ENCODE measurements around the gene CLDN3.
A peak's percentile ranks its signal among the peaks of the same experiment; 100 is the strongest.
"Not testable (repeated sequence)": the region's sequence is repeated elsewhere in the genome, so short reads cannot be mapped to it uniquely, and the experiment has no call there.

Gene CLDN3

GRCh38 chr7:73795188-73795587 is 25.1 kb upstream of the CLDN3 start:
- H3K4me3 ChIP-seq (ENCODE audit: low read depth, low read length); H3K14ac ChIP-seq (ENCODE audit: low read length); H3K23ac ChIP-seq (ENCODE audit: low read length); H3K79me1 ChIP-seq (ENCODE audit: low read length); H3K36me3 ChIP-seq (ENCODE audit: control insufficient read depth in 1 of 2, insufficient read depth in 2 of 2, low read length in 2 of 2); H2BK12ac ChIP-seq (ENCODE audit: low read length); H3K27me3 ChIP-seq (ENCODE audit: insufficient read depth, low read length); H3K4ac ChIP-seq (ENCODE audit: low read depth, low read length); H3K18ac ChIP-seq (ENCODE audit: low read length); H4K91ac ChIP-seq (ENCODE audit: low read depth, low read length); H2BK120ac ChIP-seq (ENCODE audit: insufficient read depth, low read length, poor library complexity); H4K12ac ChIP-seq (ENCODE audit: low read depth, low read length); H4K8ac ChIP-seq (ENCODE audit: low read depth, low read length); H2AK5ac ChIP-seq (ENCODE audit: low read length); H3K27ac ChIP-seq (ENCODE audit: low read depth, low read length); H2AFZ ChIP-seq (ENCODE audit: insufficient read depth, low read length, poor library complexity); H3K9ac ChIP-seq (ENCODE audit: low read length); DNase-seq; H3K9me3 ChIP-seq (ENCODE audit: insufficient read depth, low read depth, low read length); H2BK5ac ChIP-seq (ENCODE audit: low read depth, low read length, poor library complexity); H3K79me2 ChIP-seq (ENCODE audit: control insufficient read depth, insufficient read depth, low read length, poor library complexity); H3K4me2 ChIP-seq (ENCODE audit: low read length): not testable (repeated sequence)
- peaks cover 6 to 13% of the 10 kb centered on the region in 2 experiments for H3K4me1 ChIP-seq (ENCODE audit: control insufficient read depth in 1 of 2, insufficient read depth in 2 of 2, low read length in 2 of 2)

GRCh38 chr7:73791170-73791690 is 21.2 kb upstream of the CLDN3 start:
- not testable (repeated sequence) for H3K27ac ChIP-seq (ENCODE audit: low read depth, low read length); H3K9ac ChIP-seq (ENCODE audit: low read length); H3K4ac ChIP-seq (ENCODE audit: low read depth, low read length); H3K27me3 ChIP-seq (ENCODE audit: insufficient read depth, low read length); H4K8ac ChIP-seq (ENCODE audit: low read depth, low read length); H4K12ac ChIP-seq (ENCODE audit: low read depth, low read length); H3K79me2 ChIP-seq (ENCODE audit: control insufficient read depth, insufficient read depth, low read length, poor library complexity); H2AK5ac ChIP-seq (ENCODE audit: low read length); H2AFZ ChIP-seq (ENCODE audit: insufficient read depth, low read length, poor library complexity); H3K4me3 ChIP-seq (ENCODE audit: low read depth, low read length); H3K23ac ChIP-seq (ENCODE audit: low read length); H3K4me2 ChIP-seq (ENCODE audit: low read length); H3K18ac ChIP-seq (ENCODE audit: low read length); H3K79me1 ChIP-seq (ENCODE audit: low read length); H2BK120ac ChIP-seq (ENCODE audit: insufficient read depth, low read length, poor library complexity); H2BK12ac ChIP-seq (ENCODE audit: low read length); H3K4me1 ChIP-seq (ENCODE audit: control insufficient read depth in 1 of 2, insufficient read depth in 2 of 2, low read length in 2 of 2); H3K14ac ChIP-seq (ENCODE audit: low read length); H3K36me3 ChIP-seq (ENCODE audit: control insufficient read depth in 1 of 2, insufficient read depth in 2 of 2, low read length in 2 of 2); H4K91ac ChIP-seq (ENCODE audit: low read depth, low read length); H2BK5ac ChIP-seq (ENCODE audit: low read depth, low read length, poor library complexity); H3K9me3 ChIP-seq (ENCODE audit: insufficient read depth, low read depth, low read length)
- WGBS (ENCODE audit: extremely low coverage, insufficient coverage, insufficient read length) = no CpG with 5 or more reads among the region's 7 CpGs
- DNase-seq = peak; percentile 90 to 94

- no peaks in the 10 kb centered on the region for H3K27me3 ChIP-seq (ENCODE audit: insufficient read depth, low read length)
- no peak overlapping the region for H3K4ac ChIP-seq (ENCODE audit: low read depth, low read length)
- peaks cover 4% of the 10 kb centered on the region for H3K79me1 ChIP-seq (ENCODE audit: low read length)
- no peak overlapping the region for H4K12ac ChIP-seq (ENCODE audit: low read depth, low read length)
- H3K36me3 ChIP-seq (ENCODE audit: control insufficient read depth in 1 of 2, insufficient read depth in 2 of 2, low read length in 2 of 2) = no peaks in the 10 kb centered on the region
- no peak overlapping the region for H2AK5ac ChIP-seq (ENCODE audit: low read length)
- H4K91ac ChIP-seq (ENCODE audit: low read depth, low read length) = no peak overlapping the region
- H3K4me2 ChIP-seq (ENCODE audit: low read length) = no peak overlapping the region
- H3K9ac ChIP-seq (ENCODE audit: low read length) = no peak overlapping the region
- H4K8ac ChIP-seq (ENCODE audit: low read depth, low read length) = no peak overlapping the region
- no peak overlapping the region for H2BK12ac ChIP-seq (ENCODE audit: low read length)
- no peak overlapping the region for H3K18ac ChIP-seq (ENCODE audit: low read length)
- H2AFZ ChIP-seq (ENCODE audit: insufficient read depth, low read length, poor library complexity) = no peak overlapping the region
- no peaks in the 10 kb centered on the region for H3K79me2 ChIP-seq (ENCODE audit: control insufficient read depth, insufficient read depth, low read length, poor library complexity)
- H3K14ac ChIP-seq (ENCODE audit: low read length) = no peak overlapping the region
- no peak overlapping the region for H3K27ac ChIP-seq (ENCODE audit: low read depth, low read length)
- H3K4me3 ChIP-seq (ENCODE audit: low read depth, low read length) = no peak overlapping the region
- no peaks in the 10 kb centered on the region for H3K9me3 ChIP-seq (ENCODE audit: insufficient read depth, low read depth, low read length)
- no peak overlapping the region for H3K23ac ChIP-seq (ENCODE audit: low read length)
- no peak for DNase-seq
- no peak overlapping the region for H2BK5ac ChIP-seq (ENCODE audit: low read depth, low read length, poor library complexity)
- H3K4me1 ChIP-seq (ENCODE audit: control insufficient read depth in 1 of 2, insufficient read depth in 2 of 2, low read length in 2 of 2) = peaks cover 2 to 6% of the 10 kb centered on the region in 2 experiments
- no peak overlapping the region for H2BK120ac ChIP-seq (ENCODE audit: insufficient read depth, low read length, poor library complexity)
- WGBS (ENCODE audit: extremely low coverage, insufficient coverage, insufficient read length) = no CpG with 5 or more reads among the region's 4 CpGs
Observed at GRCh38 chr7:73789051-73789450, 19.0 kb upstream of the CLDN3 start.

- H2AFZ ChIP-seq (ENCODE audit: insufficient read depth, low read length, poor library complexity); H3K18ac ChIP-seq (ENCODE audit: low read length); H4K8ac ChIP-seq (ENCODE audit: low read depth, low read length); H3K36me3 ChIP-seq (ENCODE audit: control insufficient read depth in 1 of 2, insufficient read depth in 2 of 2, low read length in 2 of 2); H3K79me2 ChIP-seq (ENCODE audit: control insufficient read depth, insufficient read depth, low read length, poor library complexity); H4K12ac ChIP-seq (ENCODE audit: low read depth, low read length); H3K27me3 ChIP-seq (ENCODE audit: insufficient read depth, low read length); H3K23ac ChIP-seq (ENCODE audit: low read length); H3K4ac ChIP-seq (ENCODE audit: low read depth, low read length); H2AK5ac ChIP-seq (ENCODE audit: low read length); H2BK12ac ChIP-seq (ENCODE audit: low read length); H3K4me2 ChIP-seq (ENCODE audit: low read length); H3K79me1 ChIP-seq (ENCODE audit: low read length); H3K9me3 ChIP-seq (ENCODE audit: insufficient read depth, low read depth, low read length); H3K14ac ChIP-seq (ENCODE audit: low read length); H4K91ac ChIP-seq (ENCODE audit: low read depth, low read length); H2BK5ac ChIP-seq (ENCODE audit: low read depth, low read length, poor library complexity); H3K27ac ChIP-seq (ENCODE audit: low read depth, low read length); H3K4me1 ChIP-seq (ENCODE audit: control insufficient read depth in 1 of 2, insufficient read depth in 2 of 2, low read length in 2 of 2); DNase-seq; H3K9ac ChIP-seq (ENCODE audit: low read length); H3K4me3 ChIP-seq (ENCODE audit: low read depth, low read length); H2BK120ac ChIP-seq (ENCODE audit: insufficient read depth, low read length, poor library complexity): not testable (repeated sequence)
- WGBS (ENCODE audit: extremely low coverage, insufficient coverage, insufficient read length) = no CpG with 5 or more reads among the region's 1 CpG
Observed at GRCh38 chr7:73787786-73788048, 17.6 kb upstream of the CLDN3 start.

GRCh38 chr7:73786588-73786987 is 16.5 kb upstream of the CLDN3 start:
- Histone ChIP-seq H3K9me3 (ENCODE audit: insufficient read depth, low read depth, low read length) (no peaks in the 10 kb centered on the region), H3K4ac (ENCODE audit: low read depth, low read length) (no peak overlapping the region), H4K12ac (ENCODE audit: low read depth, low read length) (no peak overlapping the region), H3K23ac (ENCODE audit: low read length) (no peak overlapping the region), H4K8ac (ENCODE audit: low read depth, low read length) (no peak overlapping the region), H3K18ac (ENCODE audit: low read length) (no peak overlapping the region), H2AFZ (ENCODE audit: insufficient read depth, low read length, poor library complexity) (no peak overlapping the region), H3K27ac (ENCODE audit: low read depth, low read length) (no peak overlapping the region), H2AK5ac (ENCODE audit: low read length) (no peak overlapping the region), H2BK12ac (ENCODE audit: low read length) (no peak overlapping the region), H3K14ac (ENCODE audit: low read length) (no peak overlapping the region), H3K4me1 (ENCODE audit: control insufficient read depth in 1 of 2, insufficient read depth in 2 of 2, low read length in 2 of 2) (no peaks in the 10 kb centered on the region), H3K4me2 (ENCODE audit: low read length) (no peak overlapping the region), H3K9ac (ENCODE audit: low read length) (no peak overlapping the region), H3K4me3 (ENCODE audit: low read depth, low read length) (no peak overlapping the region), H3K36me3 (ENCODE audit: control insufficient read depth in 1 of 2, insufficient read depth in 2 of 2, low read length in 2 of 2) (no peaks in the 10 kb centered on the region), H2BK120ac (ENCODE audit: insufficient read depth, low read length, poor library complexity) (no peak overlapping the region), H3K79me2 (ENCODE audit: control insufficient read depth, insufficient read depth, low read length, poor library complexity) (no peaks in the 10 kb centered on the region), H3K79me1 (ENCODE audit: low read length) (no peaks in the 10 kb centered on the region), H2BK5ac (ENCODE audit: low read depth, low read length, poor library complexity) (no peak overlapping the region), H4K91ac (ENCODE audit: low read depth, low read length) (no peak overlapping the region), H3K27me3 (ENCODE audit: insufficient read depth, low read length) (no peaks in the 10 kb centered on the region)
- no CpG with 5 or more reads among the region's 1 CpG for whole genome bisulfite sequencing (ENCODE audit: extremely low coverage, insufficient coverage, insufficient read length)
- DNase-seq = peak; percentile 14 to 36

Data from trophoblast cell (in vitro differentiated cells and primary cell).